ENCODE results near the gene KCNMA1.
"Not testable (repeated sequence)": the region's sequence is repeated elsewhere in the genome, so short reads cannot be mapped to it uniquely, and the experiment has no call there.

Gene KCNMA1

DNA sequence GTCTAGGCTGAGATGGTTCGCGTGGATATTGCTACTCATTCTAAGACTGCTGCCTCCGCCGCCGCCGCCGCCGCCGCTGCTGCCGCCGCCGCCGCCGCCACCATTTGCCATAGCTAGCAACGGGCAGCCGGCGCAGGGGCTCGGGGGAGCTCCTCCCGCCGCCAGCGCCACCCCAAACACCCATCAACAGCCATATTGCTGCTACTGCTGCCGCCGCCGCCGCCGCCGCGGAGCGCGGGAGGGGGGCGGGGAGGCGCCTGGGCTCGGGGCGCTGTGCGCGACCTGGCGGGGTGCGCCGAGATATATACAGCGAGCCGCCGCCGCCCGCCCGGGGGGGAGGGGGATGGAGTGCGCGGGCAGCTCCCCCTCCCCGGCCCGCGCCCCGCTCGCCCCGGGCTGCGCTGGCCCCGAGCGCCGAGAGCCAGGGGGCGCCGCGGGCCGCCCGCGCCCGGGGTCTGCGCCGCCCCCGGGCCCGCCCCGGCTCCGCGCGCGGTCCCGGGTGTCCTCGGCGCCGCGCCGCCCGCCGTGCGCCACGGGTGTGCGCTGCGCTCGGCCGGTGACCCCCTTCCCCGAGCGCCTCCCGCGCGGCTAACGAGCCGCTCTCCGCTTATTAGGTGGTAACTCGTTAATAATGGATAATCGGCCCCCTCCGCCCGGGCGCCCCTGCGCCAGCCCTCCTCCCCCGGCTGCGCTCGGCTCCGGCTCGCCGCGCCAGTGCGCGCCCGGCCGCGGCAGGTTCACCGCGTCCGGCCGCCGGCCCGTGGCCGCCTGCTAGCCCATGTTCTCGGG lies at the start of gene KCNMA1:
TSS of gene KCNMA1 (minus strand) at position 277 of the 789 bp plus-strand sequence.
- in situ Hi-C loops (cut with HindIII; ENCODE audit: low sequenced_read_pairs): loop anchor here (25.0 kb wide), 2 partner anchors 375 to 475 kb away; no protein-coding TSS in a partner anchor

DNA sequence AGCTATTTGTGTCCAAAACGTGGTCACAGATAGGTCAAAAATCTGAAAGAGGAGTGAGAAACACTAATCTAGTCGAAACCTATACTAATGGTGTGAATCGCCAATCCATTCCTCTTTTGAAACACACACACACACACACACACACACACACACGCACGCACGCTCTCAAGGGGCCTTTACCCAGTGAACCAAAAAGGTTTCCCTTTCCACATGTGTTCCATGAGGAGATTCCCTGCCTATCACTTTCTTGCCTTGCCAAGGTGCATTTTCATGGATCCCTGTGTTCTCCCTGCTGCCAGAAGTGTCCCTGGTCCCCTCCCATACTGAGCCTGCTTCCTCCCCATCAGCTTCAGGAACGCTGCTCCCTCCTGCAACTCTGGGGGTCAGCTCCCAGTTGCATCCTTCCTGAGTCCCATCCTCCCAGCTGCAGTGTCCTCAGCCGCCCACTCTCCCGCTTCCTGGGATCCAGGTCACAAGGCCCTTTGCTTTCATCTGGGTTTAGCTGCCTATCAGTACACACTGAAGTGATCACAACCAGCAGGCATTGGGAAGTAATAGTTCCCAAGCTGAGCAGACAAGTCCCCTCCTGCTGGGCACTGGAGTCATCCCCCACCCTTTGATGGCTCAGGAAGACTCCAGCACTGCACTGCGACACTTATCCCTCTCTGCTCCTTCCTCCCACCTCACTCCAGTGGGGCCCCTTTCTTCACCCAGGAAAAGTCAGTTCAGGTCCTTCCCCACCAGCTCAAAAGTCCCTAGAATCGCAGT lies 49.2 kb upstream of the KCNMA1 start:
- in situ Hi-C loops (cut with HindIII; ENCODE audit: low sequenced_read_pairs): no loop called here

DNA sequence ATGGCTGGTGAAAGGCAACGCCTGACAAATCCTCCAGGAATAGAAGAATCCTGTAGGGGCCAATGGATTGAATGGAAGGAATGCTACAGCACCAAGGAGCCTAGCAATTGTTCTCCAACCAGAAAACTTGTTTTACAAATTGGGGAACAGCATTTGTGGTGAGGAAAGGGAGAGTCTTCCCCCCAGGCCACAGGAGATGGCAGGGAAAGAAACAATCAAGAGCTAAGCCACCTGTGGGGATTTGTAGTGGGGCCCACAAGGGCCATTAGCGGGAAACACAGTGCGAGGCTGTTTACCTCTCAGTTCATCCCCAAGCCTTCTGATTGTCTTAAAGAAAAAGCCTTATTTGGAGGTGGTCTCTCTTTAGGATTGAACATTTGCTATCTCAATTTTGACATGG lies 48.5 kb upstream of the KCNMA1 start:
- in situ Hi-C loops (cut with HindIII; ENCODE audit: low sequenced_read_pairs): no loop called here

DNA sequence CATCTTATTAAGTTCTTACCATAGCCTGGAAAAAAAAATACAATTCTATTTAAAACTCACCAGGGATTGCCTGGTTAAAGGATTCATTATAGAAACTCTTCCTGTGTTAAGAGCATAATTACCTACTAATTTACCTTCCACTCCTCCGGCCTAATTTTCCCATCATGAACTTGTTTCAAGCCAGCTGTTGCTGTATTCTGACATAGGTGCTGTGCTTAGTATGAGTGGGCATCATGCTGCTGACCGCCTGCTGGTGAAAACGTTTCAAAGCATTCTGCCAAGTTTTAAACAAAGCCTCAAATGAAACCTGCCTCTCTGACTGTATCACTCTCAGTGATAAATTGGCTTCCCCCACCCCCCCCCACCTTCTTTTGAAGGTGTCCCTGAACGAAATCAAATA lies 47.8 kb upstream of the KCNMA1 start:
- in situ Hi-C loops (cut with HindIII; ENCODE audit: low sequenced_read_pairs): no loop called here

DNA sequence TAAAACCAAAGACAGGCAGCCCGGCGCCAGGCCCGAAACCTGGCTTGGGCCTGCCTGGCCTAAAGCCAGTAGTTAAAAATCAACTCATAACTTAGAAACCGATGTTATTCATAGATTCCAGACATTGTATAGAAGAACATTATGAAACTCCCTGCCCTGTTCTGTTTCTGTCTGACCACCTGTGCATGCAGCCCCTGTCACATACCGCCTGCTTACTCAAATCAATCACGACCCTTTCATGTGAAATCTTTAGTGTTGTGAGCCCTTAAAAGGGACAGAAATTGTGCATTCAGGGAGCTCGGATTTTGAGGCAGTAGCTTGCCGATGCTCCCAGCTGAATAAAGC lies 45.5 kb upstream of the KCNMA1 start:
- in situ Hi-C loops (cut with HindIII; ENCODE audit: low sequenced_read_pairs): not testable (repeated sequence)

DNA sequence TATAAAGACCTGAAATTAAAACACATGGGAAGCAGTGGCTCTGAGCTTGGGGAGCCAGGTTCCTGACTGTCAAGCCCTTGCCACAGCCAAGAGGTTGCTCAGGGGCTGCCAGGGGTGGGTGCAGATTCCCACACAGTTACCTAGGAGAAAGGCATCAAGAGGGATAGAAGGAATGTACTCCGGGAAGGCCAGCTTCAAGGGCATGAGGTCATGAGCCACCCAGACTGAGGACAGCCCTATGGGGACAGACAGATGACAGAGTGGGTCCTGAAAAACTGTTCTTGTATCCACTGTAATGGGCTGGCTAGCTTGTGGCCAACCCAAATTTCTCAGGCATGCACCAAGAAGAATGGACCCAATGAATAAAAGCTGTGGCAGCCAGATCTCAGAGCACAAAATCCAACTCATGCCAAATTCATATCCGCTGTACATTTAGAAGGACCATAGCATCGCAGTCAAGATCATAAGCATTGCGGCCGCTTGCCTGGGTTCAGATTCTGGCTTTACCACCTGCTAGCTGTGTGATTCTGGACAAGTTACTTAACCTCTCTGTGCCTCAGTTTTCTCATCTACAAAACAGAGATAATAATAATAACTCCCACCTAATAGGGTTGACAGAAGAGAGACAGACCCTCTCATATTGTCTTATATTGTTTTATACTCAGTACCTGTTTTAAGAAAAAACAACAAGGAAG lies 44.9 kb upstream of the KCNMA1 start:
- in situ Hi-C loops (cut with HindIII; ENCODE audit: low sequenced_read_pairs): no loop called here

DNA sequence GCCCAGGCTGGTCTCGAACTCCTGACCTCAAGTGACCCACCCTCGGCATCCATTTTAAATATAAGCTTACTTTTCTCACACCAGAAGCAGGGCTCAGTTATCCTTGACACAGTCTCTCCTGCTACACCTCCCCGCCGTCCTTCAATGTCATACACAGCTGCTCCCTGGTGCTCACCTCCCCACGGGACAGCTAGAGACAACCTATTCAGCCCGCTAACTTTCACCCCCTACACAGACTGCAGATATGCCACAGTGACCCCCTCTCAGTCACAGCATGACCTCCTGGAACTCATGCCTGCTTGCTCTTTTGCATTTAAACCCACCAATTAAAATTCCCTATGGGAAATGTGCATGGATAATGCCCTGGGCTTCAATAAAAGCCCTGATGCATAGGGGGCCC lies 44.2 kb upstream of the KCNMA1 start:
- in situ Hi-C loops (cut with HindIII; ENCODE audit: low sequenced_read_pairs): no loop called here

DNA sequence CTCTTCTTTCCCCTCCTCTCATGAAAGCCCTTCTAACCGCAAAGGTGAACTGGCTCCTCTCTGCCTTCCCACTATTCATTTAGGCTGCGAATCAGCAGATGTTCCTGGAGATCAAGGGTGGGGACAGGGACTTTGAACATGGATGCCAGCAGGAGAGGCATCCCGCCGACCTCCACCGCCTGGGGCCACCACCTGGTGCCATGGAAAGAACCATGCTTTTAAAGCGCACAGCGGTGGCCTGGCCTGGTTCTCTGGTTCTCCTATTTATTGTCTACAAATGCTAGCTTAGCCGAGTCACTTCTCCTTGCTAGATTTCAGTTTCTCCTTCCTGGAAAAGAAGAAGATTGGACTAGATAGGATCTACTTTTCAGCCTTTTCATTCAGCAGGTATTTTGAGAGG lies 43.2 kb upstream of the KCNMA1 start:
- in situ Hi-C loops (cut with HindIII; ENCODE audit: low sequenced_read_pairs): no loop called here

DNA sequence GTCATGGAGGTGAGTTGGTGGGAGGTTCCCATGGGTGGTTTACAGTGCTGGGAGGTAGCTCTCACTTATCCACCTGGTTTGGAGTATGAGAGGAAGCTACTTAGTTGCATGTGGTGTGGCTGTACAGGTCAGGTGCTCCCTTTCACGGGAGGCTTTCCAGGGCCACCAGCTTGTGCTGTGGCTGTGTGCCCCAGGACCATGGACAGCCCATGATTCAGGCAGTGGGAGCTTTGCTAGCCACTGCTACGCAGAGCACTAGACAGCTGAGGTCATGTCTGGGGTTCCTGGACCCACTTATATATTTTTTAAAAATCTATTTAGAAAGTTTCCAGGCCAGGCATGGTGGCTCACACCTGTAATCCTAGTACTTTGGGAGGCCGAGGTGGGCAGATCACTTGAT lies 42.5 kb upstream of the KCNMA1 start:
- in situ Hi-C loops (cut with HindIII; ENCODE audit: low sequenced_read_pairs): no loop called here

DNA sequence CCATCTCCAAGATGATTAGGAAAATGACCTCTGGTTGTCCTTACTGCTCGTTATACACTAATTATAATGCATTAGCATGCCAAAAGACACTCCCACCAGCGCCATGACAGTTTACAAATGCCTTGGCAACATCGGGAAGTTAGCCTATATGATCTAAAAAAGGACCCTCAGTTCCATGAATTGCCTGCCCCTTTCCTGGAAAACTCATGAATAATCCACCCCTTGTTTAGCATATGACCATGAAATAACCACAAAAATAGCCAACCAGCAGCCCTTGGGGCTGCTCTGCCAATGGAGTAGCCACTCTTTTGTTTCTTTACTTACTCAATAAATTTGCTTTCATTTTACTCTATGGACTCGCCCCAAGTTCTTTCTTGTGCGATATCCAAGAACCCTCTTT lies 41.6 kb upstream of the KCNMA1 start:
- in situ Hi-C loops (cut with HindIII; ENCODE audit: low sequenced_read_pairs): no loop called here

DNA sequence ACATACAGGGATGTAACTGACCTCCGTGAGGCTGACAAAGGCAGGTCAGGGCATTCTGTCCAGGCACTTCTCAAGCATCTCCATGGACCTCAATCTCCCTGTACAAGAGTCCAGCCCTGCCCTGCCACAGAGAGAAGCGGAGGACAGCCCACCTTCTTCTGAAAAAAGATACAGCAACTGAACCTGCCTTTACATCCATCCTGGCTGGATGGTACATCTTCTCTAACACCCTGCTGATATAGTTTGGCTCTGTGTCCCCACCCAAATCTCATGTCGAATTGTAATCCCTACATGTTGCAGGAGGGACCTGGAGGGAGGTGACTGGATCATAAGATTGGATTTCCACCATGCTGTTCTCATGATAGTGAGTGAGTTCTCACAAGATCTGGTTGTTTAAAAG lies 40.5 kb upstream of the KCNMA1 start:
- in situ Hi-C loops (cut with HindIII; ENCODE audit: low sequenced_read_pairs): no loop called here

DNA sequence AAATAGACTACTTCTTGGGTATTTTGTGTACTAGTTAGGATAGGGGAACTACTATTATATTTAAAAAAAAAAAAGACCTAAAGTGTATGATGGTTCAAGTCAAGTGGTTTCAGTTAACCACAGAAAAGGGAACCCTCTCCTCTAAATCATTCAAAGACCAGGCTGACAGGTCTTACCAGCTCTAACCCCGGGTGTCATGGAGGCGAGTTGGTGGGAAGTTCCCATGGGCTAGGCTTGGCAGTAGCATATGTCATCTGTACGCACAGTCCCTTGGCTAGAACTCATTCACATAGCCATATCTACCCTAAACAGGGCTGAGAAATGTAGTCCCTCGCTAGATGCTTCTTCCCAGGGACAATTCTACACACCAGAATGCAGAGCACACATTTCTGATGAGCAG lies 37.7 kb upstream of the KCNMA1 start:
- in situ Hi-C loops (cut with HindIII; ENCODE audit: low sequenced_read_pairs): no loop called here

DNA sequence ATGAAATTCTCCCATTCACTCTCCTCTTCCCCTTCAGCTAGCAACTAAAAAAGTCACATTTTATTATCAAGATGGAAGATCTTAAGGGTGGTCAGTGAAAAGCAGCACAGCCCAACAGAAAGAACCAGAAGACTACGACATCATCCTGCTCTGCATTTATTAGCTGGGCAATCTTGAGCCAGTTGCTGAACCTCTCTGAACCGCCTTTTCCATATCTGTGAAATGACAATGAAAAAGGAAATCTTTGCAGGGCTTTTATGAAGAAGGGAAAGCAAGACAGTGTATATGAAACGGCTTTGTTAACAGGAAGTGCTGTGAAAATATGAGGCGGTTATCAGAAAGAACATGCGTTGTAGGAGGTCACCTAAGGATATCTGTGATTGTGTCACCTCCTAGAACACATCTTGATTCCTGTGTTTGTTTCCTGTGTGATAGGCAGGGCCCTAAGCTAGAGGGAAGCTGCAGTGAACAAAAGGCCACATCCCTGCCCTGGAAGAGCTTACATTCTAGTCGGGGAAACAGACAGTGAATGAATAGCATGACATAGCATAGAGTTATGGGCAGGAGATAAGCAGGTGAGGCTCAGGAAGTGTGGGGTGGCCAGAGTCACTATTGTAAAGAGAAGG lies 36.0 kb upstream of the KCNMA1 start:
- in situ Hi-C loops (cut with HindIII; ENCODE audit: low sequenced_read_pairs): no loop called here

DNA sequence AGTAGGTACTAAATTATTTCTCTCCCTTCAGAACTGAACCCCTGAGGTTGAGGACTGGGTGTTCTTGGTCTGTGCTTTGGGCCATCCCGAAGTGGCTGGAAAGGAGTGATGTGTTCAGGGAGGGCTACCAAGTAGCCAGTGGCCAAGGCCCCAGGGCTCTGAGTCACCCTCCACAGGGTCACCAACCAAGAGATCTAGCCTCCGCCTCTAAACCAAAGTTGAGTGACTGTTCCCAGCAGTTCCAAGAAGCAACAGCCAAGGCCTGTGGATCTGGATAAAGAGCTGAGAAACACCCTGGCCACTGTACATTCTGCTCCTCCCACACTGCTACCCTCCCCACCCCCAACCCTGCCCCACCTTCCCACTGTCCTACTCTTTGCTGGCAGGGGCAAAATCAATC lies 35.5 kb upstream of the KCNMA1 start:
- in situ Hi-C loops (cut with HindIII; ENCODE audit: low sequenced_read_pairs): no loop called here

DNA sequence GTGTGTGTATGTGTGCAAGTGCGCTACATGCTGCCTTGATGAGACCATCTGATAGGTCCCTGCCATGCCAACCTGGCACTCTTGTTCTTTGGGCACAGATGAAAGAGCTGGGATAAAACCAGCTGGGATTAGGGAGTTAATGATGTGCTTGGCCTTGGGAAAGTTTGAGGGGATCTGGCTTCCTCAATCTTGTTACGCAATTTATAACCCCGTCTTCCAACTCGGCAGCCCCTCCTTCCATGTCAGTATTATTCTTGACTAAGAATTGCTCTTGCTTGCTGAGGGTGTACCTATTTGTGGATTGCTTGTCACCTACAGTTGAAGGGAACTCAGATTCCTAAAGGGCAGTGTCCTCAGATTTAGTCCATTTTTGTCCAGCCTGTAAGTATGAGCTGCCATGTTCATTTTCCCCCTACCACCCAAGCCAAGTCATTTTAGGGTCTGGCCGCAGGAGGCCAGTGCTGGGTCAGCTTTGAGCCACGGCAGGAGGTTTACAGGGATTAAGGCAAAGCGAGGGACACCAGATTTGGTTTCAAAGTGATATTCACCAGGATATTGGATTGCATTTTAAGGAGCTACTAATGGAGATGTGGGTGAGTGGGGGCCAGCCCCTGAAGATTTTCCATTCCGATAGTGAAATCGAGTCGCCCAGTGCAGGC lies 34.1 kb upstream of the KCNMA1 start:
- in situ Hi-C loops (cut with HindIII; ENCODE audit: low sequenced_read_pairs): no loop called here

DNA sequence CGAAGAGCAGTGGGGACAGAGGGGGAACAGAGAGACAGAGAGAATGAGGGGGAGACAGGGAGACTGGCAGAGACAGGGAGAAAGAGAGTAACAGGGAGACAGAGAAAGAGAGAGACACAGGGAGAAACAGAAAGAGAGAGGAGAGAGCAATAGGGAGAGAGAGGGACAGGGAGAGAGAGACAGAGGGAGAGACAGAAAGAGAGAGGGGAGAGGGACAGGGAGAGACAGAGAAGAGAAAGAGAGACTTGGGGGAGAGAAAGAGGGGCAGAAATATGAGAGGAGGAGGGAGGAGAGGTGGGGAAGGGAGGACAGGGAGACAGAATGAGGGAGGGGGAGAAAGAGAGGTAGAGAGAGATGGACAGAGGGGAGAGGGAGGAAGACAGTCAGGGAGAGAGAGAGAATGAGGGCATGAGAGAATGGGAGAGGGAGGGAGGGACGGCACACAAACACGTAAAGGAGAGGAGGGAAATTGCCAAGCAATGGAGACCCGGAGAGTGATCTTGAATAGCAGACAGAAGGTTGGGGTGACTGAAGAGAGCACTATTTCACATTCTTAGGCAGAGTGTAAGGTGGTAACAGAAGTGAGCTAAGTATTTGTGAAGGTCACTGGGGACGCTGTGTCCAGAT lies 33.3 kb upstream of the KCNMA1 start:
- in situ Hi-C loops (cut with HindIII; ENCODE audit: low sequenced_read_pairs): no loop called here

DNA sequence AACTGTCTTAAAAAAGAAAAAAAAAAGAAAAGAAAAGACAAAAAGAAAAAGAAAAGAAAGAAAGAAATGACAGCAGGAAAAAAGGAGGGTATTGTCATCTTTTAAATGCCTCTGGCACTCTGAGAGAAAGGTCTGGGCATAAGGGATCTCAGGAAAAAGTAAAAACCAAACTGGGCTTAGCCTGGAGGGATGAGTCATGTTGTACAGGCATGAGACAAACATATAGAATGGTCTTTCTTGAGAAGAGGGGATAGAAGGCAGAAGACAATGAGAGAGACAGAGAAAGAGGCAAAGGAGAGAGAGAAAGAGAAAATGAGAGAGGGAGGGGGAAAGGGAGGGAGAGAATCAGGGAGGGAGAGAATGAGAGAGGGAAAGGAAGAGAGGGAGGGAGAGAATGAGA lies 32.3 kb upstream of the KCNMA1 start:
- in situ Hi-C loops (cut with HindIII; ENCODE audit: low sequenced_read_pairs): no loop called here

DNA sequence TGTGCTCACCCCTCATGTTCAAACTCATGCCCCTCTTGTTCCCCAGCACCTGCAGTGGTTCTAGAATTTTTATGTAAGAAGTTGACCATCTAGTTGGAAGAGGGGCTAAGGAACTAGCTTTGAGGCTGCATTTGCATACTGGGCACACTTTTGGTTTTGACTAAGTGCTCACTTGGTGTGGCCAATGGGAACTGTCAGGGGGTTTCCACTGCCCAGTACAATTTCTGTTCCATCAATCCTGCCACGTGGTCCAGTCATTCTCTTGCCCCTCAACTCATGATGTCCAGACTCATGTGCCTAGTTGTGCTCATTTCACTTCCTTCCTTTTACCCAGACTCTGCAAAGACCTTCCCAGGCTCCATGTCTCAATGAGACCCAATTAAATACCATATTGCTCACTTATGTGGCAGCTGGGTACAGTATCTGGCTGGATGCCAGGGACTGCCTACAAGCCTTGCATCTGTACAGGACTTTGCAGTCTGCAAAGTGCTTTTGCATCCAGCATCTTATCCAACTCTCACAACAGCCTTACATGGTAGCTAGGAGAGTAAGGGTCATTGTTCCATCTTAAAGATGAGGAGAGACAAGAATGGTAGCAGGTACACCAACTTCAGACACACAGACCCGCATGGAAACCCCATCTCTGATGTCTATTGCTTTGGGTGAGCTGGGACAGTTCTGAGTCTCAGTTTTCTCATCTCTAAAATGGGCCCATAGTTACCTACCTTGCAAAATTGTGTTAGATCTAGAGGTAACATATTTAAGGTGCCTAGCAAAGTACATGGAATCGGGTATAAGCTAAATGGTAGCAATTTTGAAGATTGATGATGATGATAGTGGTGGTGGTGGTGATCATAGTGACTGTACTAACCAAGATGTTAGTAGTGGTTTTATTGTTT lies 30.1 kb upstream of the KCNMA1 start:
- in situ Hi-C loops (cut with HindIII; ENCODE audit: low sequenced_read_pairs): no loop called here

DNA sequence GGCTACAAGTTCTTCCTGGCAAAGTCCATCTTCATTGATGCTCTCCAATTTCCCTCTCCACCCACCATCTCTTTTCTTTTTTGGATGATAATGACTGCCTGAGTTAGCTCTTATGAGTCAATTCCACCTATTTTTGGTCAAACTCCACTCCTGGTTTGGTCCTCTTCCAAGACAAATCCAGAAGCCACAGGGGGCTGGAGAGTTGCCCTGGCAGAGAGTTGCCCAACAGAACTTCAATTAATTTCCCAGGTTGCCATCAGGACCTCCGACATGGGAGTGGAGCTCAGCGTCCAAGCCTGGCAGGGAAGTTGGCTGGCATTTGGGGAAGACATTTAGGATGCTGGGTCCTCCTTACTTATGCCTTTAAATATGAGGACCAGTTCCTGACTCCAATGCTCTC lies 29.2 kb upstream of the KCNMA1 start:
- in situ Hi-C loops (cut with HindIII; ENCODE audit: low sequenced_read_pairs): no loop called here
